GM19467 (cell line): ENCODE data around the gene PAK4.
"Not testable (repeated sequence)": the region's sequence is repeated elsewhere in the genome, so short reads cannot be mapped to it uniquely, and the experiment has no call there.

ENCODE experiments used
- ATAC-seq: cut with Tn5 transposase; IDR thresholded peaks from one replicate; pipeline ENCODE4 v1.9.1; 2021; ENCODE audit warnings: mild to moderate bottlenecking, moderate library complexity; ENCODE audit not compliant: unreplicated experiment

The PAK4 gene

DNA sequence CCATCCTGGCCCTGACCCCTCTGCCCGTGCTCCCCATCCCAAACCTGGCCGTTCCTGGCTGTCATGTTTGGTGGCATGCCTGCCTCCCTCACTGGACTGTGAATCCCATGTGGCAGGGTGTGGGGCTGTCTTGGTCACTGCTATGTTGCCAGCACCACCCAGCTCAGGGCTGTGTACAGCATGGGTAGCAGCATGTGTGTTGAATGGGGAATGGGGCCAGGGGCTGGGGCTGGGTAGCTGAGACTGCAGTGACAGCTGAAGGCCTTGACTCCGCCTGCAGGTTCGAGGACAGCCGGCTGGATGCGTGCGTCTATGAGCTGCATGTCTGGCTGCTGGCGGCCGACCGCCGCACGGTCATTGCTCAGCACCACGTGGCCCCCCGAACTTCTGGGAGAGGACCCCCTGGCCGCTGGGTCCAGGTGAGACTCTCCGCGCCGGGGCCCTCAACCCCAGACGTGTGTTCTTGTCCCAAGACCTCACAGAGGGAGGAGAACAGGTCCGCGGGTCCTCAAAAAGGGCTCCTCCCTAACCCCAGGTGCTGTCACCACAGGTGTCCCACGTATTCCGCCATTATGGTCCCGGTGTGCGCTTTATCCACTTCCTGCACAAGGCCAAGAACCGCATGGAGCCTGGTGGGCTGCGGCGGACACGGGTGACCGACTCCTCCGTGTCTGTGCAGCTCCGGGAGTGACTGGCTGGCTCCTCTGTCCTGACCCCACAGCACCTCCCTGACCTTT is 74.6 kb downstream of the PAK4 start:
- no peak for ATAC-seq

GRCh38 chr19:39200803-39201115 is 75.2 kb downstream of the PAK4 start:
- no peak for ATAC-seq

GRCh38 chr19:39202998-39203355 is 77.4 kb downstream of the PAK4 start:
- no peak for ATAC-seq

GRCh38 chr19:39203372-39204341 is 78.1 kb downstream of the PAK4 start, which contains the start of gene SYCN:
Gene SYCN (minus strand): TSS chr19:39204263. CDS start chr19:39204254, 9 bp downstream.
- no peak for ATAC-seq

DNA sequence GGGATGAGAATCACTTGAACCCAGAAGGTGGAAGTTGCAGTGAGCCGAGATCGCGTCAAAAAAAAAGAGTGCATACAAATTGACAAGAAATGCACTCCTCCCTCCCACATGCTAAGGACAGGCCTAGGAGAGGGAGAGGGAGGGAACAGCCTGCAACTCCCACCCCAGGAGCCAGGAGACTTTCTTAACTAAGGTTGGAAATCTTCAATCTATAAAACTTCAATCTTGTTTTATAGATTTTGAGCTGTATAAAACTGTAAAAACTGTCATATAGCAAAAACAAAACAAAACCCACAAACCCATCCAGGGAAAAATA is 79.8 kb downstream of the PAK4 start:
- no peak for ATAC-seq

GRCh38 chr19:39206122-39206521 is 80.5 kb downstream of the PAK4 start:
- ATAC-seq, result no peak

- ATAC-seq, result no peak
Observed at GRCh38 chr19:39207293-39207836, 81.8 kb downstream of the PAK4 start.

DNA sequence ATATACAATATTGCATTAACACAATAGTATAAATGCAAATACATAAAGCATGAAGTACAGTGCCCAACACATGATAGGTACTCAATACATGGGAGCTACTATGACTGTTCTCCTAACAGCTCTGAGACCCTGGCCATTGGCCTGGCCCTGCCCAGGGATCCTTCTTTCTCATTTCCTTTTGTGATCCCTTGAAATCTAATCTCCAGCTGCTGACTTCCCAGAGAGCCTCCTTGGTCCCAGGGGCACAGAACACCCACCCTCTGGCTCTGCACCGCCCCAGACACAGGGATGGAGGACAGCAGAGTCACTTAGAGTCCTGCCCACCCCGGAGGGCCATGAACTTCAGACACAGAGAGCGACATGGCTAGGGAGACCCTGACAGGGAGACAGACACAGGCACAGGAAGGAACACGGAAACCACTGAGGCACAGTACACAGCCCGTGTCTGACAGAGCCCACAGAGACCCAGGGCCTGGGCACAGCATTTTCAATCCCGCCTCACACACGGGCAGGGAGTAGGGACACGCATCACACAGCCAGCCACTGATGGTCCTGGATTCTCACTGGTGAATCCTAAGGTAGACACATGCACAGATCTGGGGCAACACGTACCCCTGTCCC is 82.7 kb downstream of the PAK4 start:
- no peak for ATAC-seq

DNA sequence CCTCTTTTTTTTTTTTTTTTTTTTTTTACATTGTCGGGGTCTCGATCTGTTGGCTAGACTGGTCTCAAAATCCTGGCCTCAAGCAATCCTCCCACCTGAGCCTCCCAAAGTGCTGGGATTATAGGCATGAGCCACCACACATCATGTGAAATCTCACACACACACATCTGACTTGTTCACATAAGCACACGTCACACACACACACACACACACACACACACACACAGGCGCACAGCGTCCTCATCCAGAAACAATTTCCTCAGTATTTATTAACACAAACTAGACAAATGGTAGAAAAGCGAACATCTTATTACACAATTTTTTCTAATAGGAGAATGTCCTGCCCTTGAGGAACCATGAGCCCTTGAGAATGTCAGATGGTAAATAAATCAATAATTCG is 83.6 kb downstream of the PAK4 start:
- no peak for ATAC-seq

DNA sequence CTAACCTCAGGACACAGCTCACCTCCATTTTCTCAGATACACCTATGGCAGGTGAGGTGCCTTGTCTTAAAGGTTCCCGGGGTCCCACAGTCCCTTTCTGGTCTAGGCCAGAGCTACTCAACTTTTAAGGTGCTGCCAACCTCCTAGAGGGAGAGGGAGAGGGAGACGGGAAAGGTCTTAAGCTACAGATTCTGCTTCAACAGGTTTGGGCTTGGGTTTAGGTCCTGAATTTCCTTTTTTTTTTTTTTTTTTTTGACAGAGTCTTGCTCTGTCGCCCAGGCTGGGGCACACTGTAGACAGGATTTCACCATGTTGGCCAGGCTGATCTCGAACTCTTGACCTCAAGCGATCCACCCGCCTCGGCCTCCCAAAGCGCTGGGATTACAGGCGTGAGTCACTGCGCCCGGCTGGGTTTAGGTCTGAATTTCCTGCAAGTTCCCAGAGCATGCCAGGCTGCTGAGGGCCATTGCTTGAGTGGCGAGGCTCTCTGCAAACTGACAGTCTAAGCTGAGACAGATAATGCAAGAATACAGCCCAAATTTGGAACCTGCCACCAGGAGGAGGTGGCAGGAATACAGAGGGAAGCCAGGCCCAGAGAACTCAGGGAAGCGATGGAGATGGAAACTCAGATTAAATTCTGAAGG is 86.3 kb downstream of the PAK4 start:
- ATAC-seq, result no peak

- no peak for ATAC-seq
Observed at GRCh38 chr19:39212375-39212742, 86.8 kb downstream of the PAK4 start.

DNA sequence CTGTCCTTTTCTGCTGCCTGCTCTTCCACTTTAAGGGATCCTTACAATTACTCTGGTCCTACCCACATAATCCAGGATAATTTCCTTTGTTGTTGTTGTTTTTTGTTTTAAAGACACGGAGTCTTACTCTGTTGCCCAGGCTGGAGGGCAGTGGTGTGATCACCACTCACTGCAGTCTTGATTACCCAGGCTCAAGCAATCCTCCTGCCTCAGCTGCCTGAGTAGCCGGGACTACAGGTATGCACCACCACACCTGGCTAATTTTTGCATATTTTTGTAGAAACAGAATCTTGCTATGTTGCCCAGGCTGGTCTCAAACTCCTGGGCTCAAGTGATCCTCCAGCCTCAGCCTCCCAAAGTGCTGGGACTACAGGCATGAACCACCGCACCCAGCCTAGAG is 89.7 kb downstream of the PAK4 start:
- ATAC-seq, result not testable (repeated sequence)

DNA sequence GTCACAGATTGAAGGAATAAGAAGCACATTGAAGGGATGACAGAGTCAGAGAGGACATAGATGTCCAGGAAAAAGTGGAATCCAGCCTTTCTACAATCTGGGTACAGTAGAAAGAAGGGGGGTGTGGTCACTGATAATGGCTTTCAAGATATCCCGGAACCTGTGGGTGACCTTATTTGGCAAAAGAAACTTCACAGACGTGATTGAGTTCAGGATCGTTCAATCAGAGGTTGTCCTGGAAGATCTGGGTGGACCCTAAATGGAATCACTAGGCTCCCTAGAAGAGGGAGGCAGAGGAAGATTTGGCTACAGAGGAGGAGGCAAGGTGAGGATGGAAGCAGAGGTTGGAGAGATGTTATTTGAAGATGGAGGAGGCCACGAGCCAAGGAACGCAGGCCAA is 91.5 kb downstream of the PAK4 start:
- no peak for ATAC-seq

- no peak for ATAC-seq
Observed at GRCh38 chr19:39218230-39219007, 92.8 kb downstream of the PAK4 start.

DNA sequence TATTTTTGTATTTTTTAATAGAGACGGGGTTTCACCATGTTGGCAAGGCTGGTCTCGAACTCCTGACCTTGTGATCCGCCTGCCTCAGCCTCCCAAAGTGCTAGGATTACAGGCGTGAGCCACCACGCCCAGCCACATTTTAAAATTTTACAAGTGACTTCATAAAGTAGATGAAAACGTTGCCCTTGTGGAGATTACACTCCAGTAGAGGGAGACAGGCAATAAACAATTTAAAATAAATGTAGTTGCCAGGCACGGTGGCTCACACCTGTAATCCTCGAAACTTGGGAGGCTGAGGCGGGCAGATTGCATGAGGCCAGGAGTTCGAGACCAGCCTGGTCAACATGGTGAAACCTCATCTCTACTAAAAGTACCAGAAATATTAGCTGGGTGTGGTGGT is 93.5 kb downstream of the PAK4 start:
- not testable (repeated sequence) for ATAC-seq

DNA sequence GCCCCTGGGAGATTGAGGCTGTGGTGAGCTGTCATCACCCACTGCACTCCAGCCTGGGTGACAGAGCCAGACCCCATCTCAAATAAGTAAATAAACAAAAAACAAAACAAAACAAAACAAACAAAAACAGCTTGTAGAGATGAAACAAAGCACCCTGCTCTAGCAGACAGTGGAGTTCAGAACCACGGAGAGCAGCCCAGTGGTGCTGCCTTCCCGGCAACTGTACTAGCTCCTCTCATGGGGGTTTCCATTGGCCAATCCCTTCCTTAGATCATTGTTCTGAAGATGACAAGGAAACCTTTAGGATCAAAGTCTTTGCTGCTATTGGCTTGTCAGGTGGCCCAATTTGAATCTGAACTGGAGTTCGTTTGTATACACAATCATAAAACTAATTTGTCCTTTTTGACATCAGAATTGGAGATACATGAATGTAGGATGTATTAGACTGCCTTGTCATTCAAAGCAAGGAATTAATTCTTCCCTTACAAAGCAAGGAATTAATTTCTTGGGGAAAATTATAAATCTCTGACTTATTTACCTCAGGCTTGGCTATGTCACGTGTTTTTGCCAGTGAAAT is 98.2 kb downstream of the PAK4 start:
- ATAC-seq, result no peak

- ATAC-seq, result no peak
Observed at GRCh38 chr19:39224910-39225309, 99.3 kb downstream of the PAK4 start.
